Esophagus muscularis mucosa (tissue), 3 donors: ENCODE data around the gene IL23R.

Experiments
- EP300 ChIP-seq: sonication (generic); formaldehyde crosslinking; IDR thresholded peaks from one replicate; pipeline ENCODE4 v1.6.1; 2017; ENCODE audit warnings: antibody characterized with exemption
- TF ChIP-seq, protein P1 (sequence below), 3 experiments: fragments of 200-600 bp in 2 of 3; fragments of 450-650 bp in 1 of 3; sonication (generic) in 2 of 3; IDR thresholded peaks; one replicate each; pipeline ENCODE4 v1.5.1; 2017 to 2019; ENCODE audit warnings: antibody characterized with exemption in 3 of 3, mild to moderate bottlenecking in 2 of 3, moderate library complexity in 1 of 3

DNA sequence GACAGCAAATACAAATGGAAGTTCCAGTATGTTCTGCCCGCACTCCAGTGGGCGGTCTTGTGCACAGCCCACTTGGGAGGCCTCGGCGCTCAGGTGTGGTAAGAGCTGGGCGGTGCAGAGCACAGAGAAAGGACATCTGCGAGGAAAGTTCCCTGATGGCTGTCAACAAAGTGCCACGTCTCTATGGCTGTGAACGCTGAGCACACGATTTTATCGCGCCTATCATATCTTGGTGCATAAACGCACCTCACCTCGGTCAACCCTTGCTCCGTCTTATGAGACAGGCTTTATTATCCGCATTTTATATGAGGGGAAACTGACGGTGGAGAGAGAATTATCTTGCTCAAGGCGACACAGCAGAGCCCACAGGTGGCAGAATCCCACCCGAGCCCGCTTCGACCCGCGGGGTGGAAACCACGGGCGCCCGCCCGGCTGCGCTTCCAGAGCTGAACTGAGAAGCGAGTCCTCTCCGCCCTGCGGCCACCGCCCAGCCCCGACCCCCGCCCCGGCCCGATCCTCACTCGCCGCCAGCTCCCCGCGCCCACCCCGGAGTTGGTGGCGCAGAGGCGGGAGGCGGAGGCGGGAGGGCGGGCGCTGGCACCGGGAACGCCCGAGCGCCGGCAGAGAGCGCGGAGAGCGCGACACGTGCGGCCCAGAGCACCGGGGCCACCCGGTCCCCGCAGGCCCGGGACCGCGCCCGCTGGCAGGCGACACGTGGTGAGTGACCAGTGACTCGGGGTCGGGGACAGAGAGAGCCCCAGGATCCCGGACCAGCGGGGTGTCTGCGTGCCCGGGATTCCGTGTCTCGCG, 141.2 kb downstream of the IL23R start, which contains the start of gene IL12RB2:
- TF ChIP-seq, protein P1, sequence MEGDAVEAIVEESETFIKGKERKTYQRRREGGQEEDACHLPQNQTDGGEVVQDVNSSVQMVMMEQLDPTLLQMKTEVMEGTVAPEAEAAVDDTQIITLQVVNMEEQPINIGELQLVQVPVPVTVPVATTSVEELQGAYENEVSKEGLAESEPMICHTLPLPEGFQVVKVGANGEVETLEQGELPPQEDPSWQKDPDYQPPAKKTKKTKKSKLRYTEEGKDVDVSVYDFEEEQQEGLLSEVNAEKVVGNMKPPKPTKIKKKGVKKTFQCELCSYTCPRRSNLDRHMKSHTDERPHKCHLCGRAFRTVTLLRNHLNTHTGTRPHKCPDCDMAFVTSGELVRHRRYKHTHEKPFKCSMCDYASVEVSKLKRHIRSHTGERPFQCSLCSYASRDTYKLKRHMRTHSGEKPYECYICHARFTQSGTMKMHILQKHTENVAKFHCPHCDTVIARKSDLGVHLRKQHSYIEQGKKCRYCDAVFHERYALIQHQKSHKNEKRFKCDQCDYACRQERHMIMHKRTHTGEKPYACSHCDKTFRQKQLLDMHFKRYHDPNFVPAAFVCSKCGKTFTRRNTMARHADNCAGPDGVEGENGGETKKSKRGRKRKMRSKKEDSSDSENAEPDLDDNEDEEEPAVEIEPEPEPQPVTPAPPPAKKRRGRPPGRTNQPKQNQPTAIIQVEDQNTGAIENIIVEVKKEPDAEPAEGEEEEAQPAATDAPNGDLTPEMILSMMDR (IDR thresholded peaks at IDR 0.05): no peak
- TF ChIP-seq EP300: no peak
